ENCODE results near the gene FASTK.
A peak's percentile ranks its signal among the peaks of the same experiment; 100 is the strongest.

FASTK gene

DNA sequence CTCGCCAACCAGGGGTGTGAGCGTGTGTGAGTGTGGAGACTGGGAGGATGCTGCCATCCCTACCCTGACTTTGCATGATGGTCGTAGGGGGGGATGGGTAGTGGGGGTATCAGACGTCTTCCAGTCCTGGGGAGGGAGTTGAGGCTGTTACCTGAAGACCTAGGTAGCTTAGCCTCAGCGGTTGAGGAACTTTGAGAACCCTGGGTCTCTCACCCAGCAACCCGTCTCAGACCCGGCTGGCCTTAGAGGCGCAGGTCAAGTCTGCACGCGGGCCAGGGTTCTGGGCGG lies 18.6 kb downstream of the FASTK start:
- Histone ChIP-seq H4K91ac (ENCODE audit: low read length) (peak overlapping the region; percentile 56), H3K27me3 (ENCODE audit: control insufficient read depth in 1 of 2, insufficient read depth in 1 of 2, low read length in 2 of 2) (no peaks in the 10 kb centered on the region), H2BK5ac (ENCODE audit: low read depth, low read length, poor library complexity, severe bottlenecking) (no peak overlapping the region), H3K4me1 (ENCODE audit: control insufficient read depth, insufficient read depth, low read depth, low read length) (peaks cover 54% of the 10 kb centered on the region), H3K27ac (ENCODE audit: low read length, poor library complexity, severe bottlenecking) (peak overlapping the region; percentile 77), H3K18ac (ENCODE audit: low read depth in 1 of 2, low read length in 2 of 2) (peak overlapping the region; percentile 42 to 44), H3K9ac (ENCODE audit: low read length) (peak overlapping the region; percentile 90), H3K4ac (ENCODE audit: low read depth in 1 of 2, low read length in 2 of 2) (peak overlapping the region; percentile 10 to 89), H3K79me1 (replicated peaks; ENCODE audit: low read length, poor library complexity, severe bottlenecking) (peaks cover 24% of the 10 kb centered on the region), H3K14ac (ENCODE audit: low read length in 2 of 2) (peak overlapping the region in 1 of 2 experiments; percentile 95), H4K8ac (ENCODE audit: low read length) (peak overlapping the region; percentile 1), H2AK5ac (ENCODE audit: low read length, severe bottlenecking) (peak overlapping the region; percentile 81), H3K9me3 (ENCODE audit: control insufficient read depth, low read length) (no peaks in the 10 kb centered on the region), H3K4me2 (ENCODE audit: low read length, poor library complexity, severe bottlenecking) (peak overlapping the region; percentile 93), H2AFZ (ENCODE audit: low read depth, low read length) (no peak overlapping the region), H2BK15ac (ENCODE audit: low read depth, poor library complexity, severe bottlenecking) (no peak overlapping the region), H2BK120ac (ENCODE audit: low read depth, low read length) (peak overlapping the region; percentile 12), H3K23ac (ENCODE audit: low read length in 2 of 2) (peak overlapping the region in 1 of 2 experiments; percentile 29), H3K36me3 (ENCODE audit: control insufficient read depth in 1 of 2, insufficient read depth in 2 of 2, low read depth in 1 of 2, low read length in 2 of 2) (peaks cover 32 to 40% of the 10 kb centered on the region in 2 experiments), H2BK12ac (ENCODE audit: low read length in 2 of 2) (peak overlapping the region; percentile 6 to 98), H3K4me3 (ENCODE audit: insufficient read depth in 1 of 2, low read depth in 1 of 2, low read length in 2 of 2) (peak overlapping the region in 1 of 2 experiments; percentile 93)
- 22% methylated on average over 11 of the region's 11 CpGs for WGBS
- DNase-seq: no peak

DNA sequence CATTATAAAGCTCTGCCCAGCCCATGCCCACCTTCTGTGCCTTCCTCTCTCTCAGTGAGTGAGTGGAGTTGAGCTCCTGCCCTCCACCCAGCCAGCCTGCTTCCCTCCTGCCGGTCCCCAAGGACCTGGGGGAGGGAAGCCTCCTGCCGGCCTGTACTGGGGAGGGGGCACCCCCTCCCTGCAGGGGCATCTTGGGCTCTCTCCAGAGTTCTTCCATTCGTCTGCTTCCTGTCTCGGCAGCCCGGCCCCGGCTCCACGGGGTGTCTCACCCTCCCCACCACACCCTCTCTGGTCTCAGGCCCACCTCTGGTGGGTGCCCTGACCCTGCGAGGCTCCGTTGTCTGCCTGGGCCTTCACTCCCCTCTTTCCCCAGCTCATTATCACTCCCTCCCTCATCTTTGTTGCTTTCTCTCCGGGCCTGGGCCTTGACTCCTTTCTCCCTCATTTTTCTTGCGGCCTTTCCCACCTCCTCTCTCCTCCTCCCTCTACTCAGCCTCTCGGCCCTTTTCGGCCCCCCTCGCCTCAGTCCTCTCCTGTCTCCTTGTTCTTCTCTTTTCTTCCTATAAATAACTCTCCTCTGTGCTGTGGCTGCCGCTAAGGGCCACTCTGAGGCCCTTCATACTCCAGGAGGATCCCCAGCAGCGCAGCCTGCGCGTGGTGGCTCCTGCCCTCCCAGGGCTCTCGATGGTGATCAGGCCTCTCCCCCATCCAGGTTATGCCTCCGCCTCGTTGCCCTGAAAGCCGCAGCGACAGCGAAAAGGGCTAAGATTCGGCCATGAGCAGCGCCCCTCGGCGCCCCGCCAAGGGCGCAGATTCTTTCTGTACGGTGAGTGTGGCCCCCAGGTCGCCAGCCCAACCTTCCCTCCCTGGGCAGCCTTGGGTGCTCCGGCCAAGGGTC lies 19.1 kb downstream of the FASTK start:
- H3K4ac ChIP-seq (ENCODE audit: low read depth in 1 of 2, low read length in 2 of 2): peak overlapping the region; percentile 10 to 89
- peak; percentile 34 for DNase-seq
- H2BK12ac ChIP-seq (ENCODE audit: low read length in 2 of 2): peak overlapping the region; percentile 12 to 98

DNA sequence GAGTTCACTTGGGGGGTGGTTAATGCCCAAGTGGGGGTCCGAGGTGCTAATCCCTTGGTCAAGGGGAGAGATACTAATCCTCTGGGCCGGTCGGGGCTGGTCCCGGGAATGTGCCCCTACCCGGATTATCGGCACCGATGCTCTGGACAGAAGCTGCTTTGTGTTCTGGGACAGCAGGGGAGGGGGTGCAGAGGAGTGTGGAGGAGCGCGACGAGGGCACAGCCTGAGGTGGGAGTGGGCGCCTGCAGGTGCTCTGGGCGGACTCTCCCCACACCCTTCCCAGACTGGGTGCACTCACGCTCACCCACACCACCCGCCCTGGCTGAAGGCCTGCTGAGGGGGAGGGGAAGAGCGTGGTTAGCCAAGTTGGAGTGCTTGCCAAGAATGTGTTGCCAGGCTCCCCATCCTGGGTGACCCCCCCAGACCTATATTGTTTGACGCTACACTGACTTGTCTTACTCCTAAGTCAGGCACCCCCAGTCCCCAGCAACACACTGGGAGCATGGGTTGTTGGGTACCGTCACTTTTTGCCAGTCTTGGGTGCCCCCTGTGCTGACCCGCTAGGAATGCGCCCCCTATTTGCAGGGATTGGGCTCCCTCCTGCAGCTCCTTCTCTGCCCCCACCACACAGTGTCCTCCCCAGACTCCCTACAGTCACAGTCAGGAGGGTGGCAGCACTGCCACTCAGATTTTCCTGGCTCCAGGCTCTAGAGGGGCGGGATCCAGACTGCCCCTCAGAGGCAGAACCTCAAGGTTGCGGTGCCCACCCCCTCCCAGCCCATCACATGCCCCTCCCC lies 20.0 kb downstream of the FASTK start:
- 27% methylated on average over 8 of the region's 21 CpGs for WGBS
- Histone ChIP-seq H3K9ac (ENCODE audit: low read length) (peak overlapping the region; percentile 90), H3K4me1 (ENCODE audit: control insufficient read depth, insufficient read depth, low read depth, low read length) (peaks cover 51% of the 10 kb centered on the region), H2BK120ac (ENCODE audit: low read depth, low read length) (peak overlapping the region; percentile 64), H3K4me3 (ENCODE audit: insufficient read depth in 1 of 2, low read depth in 1 of 2, low read length in 2 of 2) (peak overlapping the region; percentile 77 to 93), H2AFZ (ENCODE audit: low read depth, low read length) (no peak overlapping the region), H2BK5ac (ENCODE audit: low read depth, low read length, poor library complexity, severe bottlenecking) (peak overlapping the region; percentile 80), H3K18ac (ENCODE audit: low read depth in 1 of 2, low read length in 2 of 2) (peak overlapping the region; percentile 44 to 77), H3K14ac (ENCODE audit: low read length in 2 of 2) (peak overlapping the region; percentile 68 to 90), H3K79me1 (replicated peaks; ENCODE audit: low read length, poor library complexity, severe bottlenecking) (peaks cover 27% of the 10 kb centered on the region), H2AK5ac (ENCODE audit: low read length, severe bottlenecking) (no peak overlapping the region), H3K27ac (ENCODE audit: low read length, poor library complexity, severe bottlenecking) (peak overlapping the region; percentile 77), H3K4ac (ENCODE audit: low read depth in 1 of 2, low read length in 2 of 2) (peak overlapping the region; percentile 73 to 90), H3K23ac (ENCODE audit: low read length in 2 of 2) (peak overlapping the region; percentile 15 to 68), H2BK15ac (ENCODE audit: low read depth, poor library complexity, severe bottlenecking) (peak overlapping the region; percentile 85), H3K4me2 (ENCODE audit: low read length, poor library complexity, severe bottlenecking) (peak overlapping the region; percentile 93), H4K91ac (ENCODE audit: low read length) (peak overlapping the region; percentile 64), H3K9me3 (ENCODE audit: control insufficient read depth, low read length) (no peaks in the 10 kb centered on the region), H3K27me3 (ENCODE audit: control insufficient read depth in 1 of 2, insufficient read depth in 1 of 2, low read length in 2 of 2) (no peaks in the 10 kb centered on the region), H2BK12ac (ENCODE audit: low read length in 2 of 2) (peak overlapping the region in 1 of 2 experiments; percentile 85), H4K8ac (ENCODE audit: low read length) (no peak overlapping the region), H3K36me3 (ENCODE audit: control insufficient read depth in 1 of 2, insufficient read depth in 2 of 2, low read depth in 1 of 2, low read length in 2 of 2) (peaks cover 19 to 30% of the 10 kb centered on the region in 2 experiments)
- peak; percentile 49 for DNase-seq

More for the DNA sequence above, 19.1 kb downstream of the FASTK start:
- Histone ChIP-seq H3K4me2 (ENCODE audit: low read length, poor library complexity, severe bottlenecking) (peak overlapping the region; percentile 93), H4K8ac (ENCODE audit: low read length) (peak overlapping the region; percentile 1), H3K27ac (ENCODE audit: low read length, poor library complexity, severe bottlenecking) (peak overlapping the region; percentile 77), H3K18ac (ENCODE audit: low read depth in 1 of 2, low read length in 2 of 2) (peak overlapping the region; percentile 42 to 44), H2AFZ (ENCODE audit: low read depth, low read length) (no peak overlapping the region), H3K4me1 (ENCODE audit: control insufficient read depth, insufficient read depth, low read depth, low read length) (peaks cover 55% of the 10 kb centered on the region), H2BK5ac (ENCODE audit: low read depth, low read length, poor library complexity, severe bottlenecking) (peak overlapping the region; percentile 24), H2BK15ac (ENCODE audit: low read depth, poor library complexity, severe bottlenecking) (no peak overlapping the region), H3K9me3 (ENCODE audit: control insufficient read depth, low read length) (no peaks in the 10 kb centered on the region), H2AK5ac (ENCODE audit: low read length, severe bottlenecking) (peak overlapping the region; percentile 81), H3K79me1 (replicated peaks; ENCODE audit: low read length, poor library complexity, severe bottlenecking) (peaks cover 27% of the 10 kb centered on the region), H3K4me3 (ENCODE audit: insufficient read depth in 1 of 2, low read depth in 1 of 2, low read length in 2 of 2) (peak overlapping the region; percentile 24 to 93), H2BK120ac (ENCODE audit: low read depth, low read length) (peak overlapping the region; percentile 51), H3K36me3 (ENCODE audit: control insufficient read depth in 1 of 2, insufficient read depth in 2 of 2, low read depth in 1 of 2, low read length in 2 of 2) (peaks cover 26 to 34% of the 10 kb centered on the region in 2 experiments), H3K14ac (ENCODE audit: low read length in 2 of 2) (peak overlapping the region in 1 of 2 experiments; percentile 95), H3K9ac (ENCODE audit: low read length) (peak overlapping the region; percentile 90), H3K23ac (ENCODE audit: low read length in 2 of 2) (peak overlapping the region in 1 of 2 experiments; percentile 29), H3K27me3 (ENCODE audit: control insufficient read depth in 1 of 2, insufficient read depth in 1 of 2, low read length in 2 of 2) (no peaks in the 10 kb centered on the region), H4K91ac (ENCODE audit: low read length) (peak overlapping the region; percentile 56)
- 42% methylated on average over 33 of the region's 33 CpGs for WGBS

DNA sequence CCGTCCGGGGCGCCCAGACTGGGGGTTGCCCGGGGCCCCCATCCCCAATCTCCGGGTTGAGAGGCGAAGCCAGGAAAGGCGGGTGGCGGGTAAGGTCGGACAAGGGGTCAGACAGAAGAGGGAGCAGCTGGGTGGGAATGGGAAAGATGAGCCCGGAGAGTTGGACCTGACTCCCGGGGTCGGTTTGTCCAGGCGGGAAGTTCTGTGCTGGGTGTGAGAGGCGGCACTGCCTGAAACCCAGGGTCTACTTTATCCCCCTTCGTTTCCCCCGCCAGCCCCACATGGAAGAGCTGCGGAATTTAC lies 20.5 kb downstream of the FASTK start:
- Histone ChIP-seq H3K27ac (ENCODE audit: low read length, poor library complexity, severe bottlenecking) (peak overlapping the region; percentile 77), H2BK120ac (ENCODE audit: low read depth, low read length) (peak overlapping the region; percentile 84), H3K14ac (ENCODE audit: low read length in 2 of 2) (peak overlapping the region; percentile 68 to 90), H3K79me1 (replicated peaks; ENCODE audit: low read length, poor library complexity, severe bottlenecking) (peaks cover 24% of the 10 kb centered on the region), H2BK12ac (ENCODE audit: low read length in 2 of 2) (peak overlapping the region in 1 of 2 experiments; percentile 51), H2AFZ (ENCODE audit: low read depth, low read length) (no peak overlapping the region), H3K4me2 (ENCODE audit: low read length, poor library complexity, severe bottlenecking) (peak overlapping the region; percentile 93), H2BK15ac (ENCODE audit: low read depth, poor library complexity, severe bottlenecking) (peak overlapping the region; percentile 85), H2AK5ac (ENCODE audit: low read length, severe bottlenecking) (no peak overlapping the region), H3K4me1 (ENCODE audit: control insufficient read depth, insufficient read depth, low read depth, low read length) (peaks cover 51% of the 10 kb centered on the region), H3K9ac (ENCODE audit: low read length) (peak overlapping the region; percentile 90), H4K91ac (ENCODE audit: low read length) (peak overlapping the region; percentile 40), H3K4ac (ENCODE audit: low read depth in 1 of 2, low read length in 2 of 2) (peak overlapping the region; percentile 73 to 90), H3K9me3 (ENCODE audit: control insufficient read depth, low read length) (no peaks in the 10 kb centered on the region), H4K8ac (ENCODE audit: low read length) (no peak overlapping the region), H3K18ac (ENCODE audit: low read depth in 1 of 2, low read length in 2 of 2) (peak overlapping the region; percentile 44 to 77), H3K27me3 (ENCODE audit: control insufficient read depth in 1 of 2, insufficient read depth in 1 of 2, low read length in 2 of 2) (no peaks in the 10 kb centered on the region), H3K4me3 (ENCODE audit: insufficient read depth in 1 of 2, low read depth in 1 of 2, low read length in 2 of 2) (peak overlapping the region; percentile 77 to 93), H3K23ac (ENCODE audit: low read length in 2 of 2) (peak overlapping the region in 1 of 2 experiments; percentile 14), H2BK5ac (ENCODE audit: low read depth, low read length, poor library complexity, severe bottlenecking) (peak overlapping the region; percentile 80), H3K36me3 (ENCODE audit: control insufficient read depth in 1 of 2, insufficient read depth in 2 of 2, low read depth in 1 of 2, low read length in 2 of 2) (peaks cover 14 to 28% of the 10 kb centered on the region in 2 experiments)
- under 1% methylated on average over 13 of the region's 17 CpGs for whole genome bisulfite sequencing
- no peak for DNase-seq
